Inflammatory macrophage treated with lipopolysaccharide for 4 hours (primary cell): ENCODE data around the gene PI4K2A.
"Not testable (repeated sequence)": the region's sequence is repeated elsewhere in the genome, so short reads cannot be mapped to it uniquely, and the experiment has no call there.

Experiments used
- DNase-seq: peaks from one replicate; pipeline ENCODE4 v3.0.0-alpha.2; 2020

The PI4K2A gene

GRCh38 chr10:97675222-97675621 lies 34.8 kb downstream of the PI4K2A start:
- DNase-seq, result no peak

DNA sequence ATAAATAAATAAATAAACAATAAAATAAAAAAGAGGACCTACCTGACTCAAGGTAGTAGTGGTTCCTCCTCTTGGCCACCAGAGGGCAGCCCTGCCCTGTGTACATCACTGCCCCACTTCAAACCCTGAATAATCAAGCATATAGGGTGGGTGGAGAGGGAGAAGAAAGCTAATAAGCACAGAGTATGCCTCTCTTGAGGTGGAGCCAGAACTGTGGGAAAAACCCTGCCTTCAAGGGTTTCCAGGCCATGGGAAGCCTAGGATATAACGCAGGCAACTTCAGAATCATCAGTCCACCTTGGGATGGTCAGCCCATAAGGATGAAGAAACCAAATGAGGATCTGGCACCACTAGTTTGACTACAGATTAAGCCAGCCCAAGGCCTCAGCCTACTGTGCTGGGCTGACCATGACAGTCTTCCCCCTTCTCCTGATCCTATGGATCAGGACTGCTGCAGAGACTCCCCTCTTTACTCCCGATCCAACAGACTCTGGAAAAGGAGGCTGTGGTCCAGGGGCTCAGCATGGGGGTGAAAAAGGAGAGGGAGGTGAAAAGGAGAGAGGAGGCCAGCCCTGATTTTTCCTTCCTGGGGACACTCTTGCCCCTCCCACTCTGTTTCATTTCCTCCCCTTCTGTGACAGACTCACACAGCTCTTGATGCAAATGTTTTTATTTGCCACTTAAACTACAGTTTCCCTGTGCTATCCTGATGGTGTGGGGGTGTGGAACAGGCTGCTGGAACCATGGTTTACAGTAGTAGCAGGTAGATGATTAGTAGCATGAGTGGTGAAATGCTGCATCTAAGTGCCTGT lies 36.5 kb downstream of the PI4K2A start:
- DNase-seq, result peak; percentile 40

DNA sequence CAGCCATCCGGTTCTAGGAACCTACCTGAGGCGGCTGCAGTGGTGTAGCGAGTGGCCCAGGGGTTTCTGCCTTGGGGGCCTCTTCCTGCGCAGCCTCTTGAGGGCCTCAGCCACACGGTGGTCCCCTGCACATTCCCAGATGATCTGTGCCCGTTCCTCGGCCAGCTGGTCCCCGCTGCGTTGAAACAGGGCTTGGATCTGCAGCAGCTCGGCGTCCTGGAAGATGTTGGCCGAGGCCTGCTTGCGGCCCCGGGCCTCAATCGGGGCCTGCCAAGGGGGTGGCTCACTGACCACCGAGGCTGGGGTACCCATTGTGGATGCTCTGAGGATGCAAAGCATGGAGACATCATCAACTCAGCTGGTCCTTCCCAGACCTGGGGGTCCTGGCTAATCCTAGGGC lies 39.1 kb downstream of the PI4K2A start:
- DNase-seq, result no peak

DNA sequence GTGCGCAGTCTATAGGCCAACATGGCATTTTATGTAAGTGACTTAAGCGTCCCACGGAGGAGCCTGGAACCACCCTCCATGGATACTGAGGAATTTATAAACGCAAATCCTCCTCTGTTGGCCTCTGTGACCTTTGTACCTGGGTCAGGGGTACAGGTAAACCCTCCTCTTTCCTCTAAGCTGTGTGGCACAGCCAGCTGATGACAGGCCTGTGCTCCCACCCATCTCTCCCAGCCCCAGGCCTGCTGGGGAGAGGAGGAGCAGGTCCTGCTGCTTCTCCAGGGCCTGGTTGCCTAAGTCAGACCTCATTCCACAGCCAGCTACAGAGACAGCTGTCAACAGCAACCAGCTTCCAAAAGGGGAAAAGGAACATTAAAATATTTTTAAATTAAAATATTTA lies 41.6 kb downstream of the PI4K2A start:
- DNase-seq, result no peak

GRCh38 chr10:97683556-97684367 lies 43.3 kb downstream of the PI4K2A start:
- DNase-seq, result peak; percentile 80

DNA sequence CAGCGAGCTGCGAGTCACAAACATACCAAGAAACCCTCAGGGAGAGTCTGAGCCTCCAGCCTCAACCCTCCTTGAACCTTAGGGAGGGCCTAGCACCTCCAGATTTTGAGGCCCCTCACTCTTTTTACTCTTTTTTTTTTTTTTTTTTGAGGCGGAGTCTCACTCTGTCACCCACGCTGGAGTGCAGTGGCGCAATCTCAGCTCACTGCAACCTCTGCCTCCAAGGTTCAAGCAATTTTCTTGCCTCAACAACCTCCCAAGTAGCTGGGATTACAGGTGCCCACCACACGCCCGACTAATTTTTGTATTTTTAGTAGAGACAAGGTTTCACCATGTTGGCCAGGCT lies 43.9 kb downstream of the PI4K2A start:
- not testable (repeated sequence) for DNase-seq

DNA sequence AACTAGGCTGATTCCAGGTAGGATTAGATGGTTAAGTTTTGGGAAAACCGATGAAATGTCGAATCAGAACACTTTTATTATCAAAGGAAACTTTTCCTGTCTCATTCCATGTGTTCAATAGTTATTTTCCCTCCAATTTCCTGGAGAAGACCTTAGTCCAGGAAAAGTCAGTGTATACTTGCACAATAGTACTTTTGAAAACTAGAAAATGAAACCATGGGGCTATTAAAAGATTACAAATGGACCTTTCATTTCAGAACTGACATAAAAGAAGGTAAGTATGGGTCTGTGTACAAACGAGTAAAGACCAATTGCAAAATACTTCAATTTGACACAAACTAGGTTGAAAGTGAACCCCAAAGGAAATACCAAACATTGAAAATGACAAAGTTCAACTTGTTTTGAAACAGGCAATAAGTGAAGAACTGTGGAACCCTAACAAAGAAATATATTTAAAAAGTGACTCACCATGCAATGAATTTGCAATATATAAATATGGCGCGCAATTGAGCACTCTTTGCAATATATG lies 44.5 kb downstream of the PI4K2A start:
- DNase-seq, result peak; percentile 55

DNA sequence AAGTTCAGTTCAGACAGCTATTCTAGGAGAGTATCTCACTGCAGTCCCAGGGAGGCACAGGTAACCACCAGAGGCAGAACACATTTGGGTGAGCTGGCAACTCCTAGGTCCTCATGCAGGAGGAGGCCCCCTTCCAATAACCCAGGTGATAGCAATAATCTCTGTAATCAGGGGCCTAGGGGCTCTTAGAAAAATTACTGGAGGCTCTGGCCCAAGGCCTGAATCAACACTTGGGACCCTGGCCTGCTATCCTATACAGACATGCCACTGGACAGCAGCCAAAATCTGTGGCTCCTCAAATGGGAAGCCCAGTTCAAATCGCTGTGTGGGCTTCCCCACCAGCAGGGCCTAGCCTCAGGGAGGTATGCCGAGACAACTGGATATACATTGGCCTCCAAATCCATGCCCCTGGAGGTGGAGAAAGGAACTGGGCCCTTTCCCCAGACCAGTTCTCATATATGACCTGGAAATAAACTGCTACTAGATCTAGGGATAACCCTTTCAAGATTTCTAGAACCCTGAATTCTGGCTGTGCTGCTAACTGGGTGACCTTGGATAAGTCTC lies 45.0 kb downstream of the PI4K2A start:
- peak; percentile 63 for DNase-seq

GRCh38 chr10:97686301-97686961 lies 46.0 kb downstream of the PI4K2A start:
- no peak for DNase-seq

GRCh38 chr10:97686962-97687784 lies 46.7 kb downstream of the PI4K2A start, which contains the start of gene AVPI1:
AVPI1 (minus strand) TSS chr10:97687241; CDS start chr10:97679905, 7,336 bp downstream.
- peak; percentile 99 for DNase-seq

- peak; percentile 81 for DNase-seq
Measured at GRCh38 chr10:97687785-97688781, 47.6 kb downstream of the PI4K2A start.

DNA sequence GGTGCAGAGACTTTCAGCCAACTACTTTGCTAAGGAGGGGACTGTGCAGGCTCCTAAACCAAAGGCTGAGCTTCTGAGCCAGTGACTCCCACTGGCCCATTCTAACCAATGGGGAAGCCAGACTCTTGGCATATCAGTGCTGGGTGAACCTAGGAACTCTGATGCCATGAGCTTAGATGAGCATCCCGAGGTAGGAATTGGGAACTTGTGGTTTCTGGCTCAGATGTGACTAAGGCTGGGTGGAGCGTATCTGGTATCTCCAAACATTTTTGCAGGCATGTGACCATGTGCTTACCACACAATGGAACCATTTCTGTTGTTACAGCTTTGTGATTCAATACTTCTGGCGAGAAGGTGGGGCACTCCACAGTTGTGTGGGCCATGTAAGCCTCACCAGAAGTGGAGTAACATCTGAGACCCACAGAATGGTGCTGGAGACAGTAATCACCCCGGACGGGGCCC lies 49.1 kb downstream of the PI4K2A start:
- peak; percentile 99 for DNase-seq

DNA sequence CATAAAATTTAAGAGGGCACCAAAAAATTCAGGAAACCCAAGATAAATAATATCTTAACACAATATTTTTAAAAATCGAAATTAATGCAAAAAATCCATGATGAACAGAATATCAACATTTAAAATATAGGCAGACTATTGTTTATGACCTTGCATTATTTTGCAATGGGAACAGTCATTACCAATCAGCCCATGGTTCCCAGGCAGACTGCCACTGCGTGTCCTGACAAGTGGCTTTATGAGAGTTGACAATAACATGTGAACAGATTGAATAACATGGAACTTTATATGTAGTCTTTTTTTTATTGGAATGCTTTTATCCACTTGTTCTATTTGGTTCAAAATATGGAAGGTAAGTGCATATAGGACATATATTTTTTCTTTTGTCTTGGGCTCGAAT lies 49.7 kb downstream of the PI4K2A start:
- peak; percentile 68 for DNase-seq

- not testable (repeated sequence) for DNase-seq
Measured at GRCh38 chr10:97698072-97698655, 57.7 kb downstream of the PI4K2A start.

- DNase-seq, result peak; percentile 73
Measured at GRCh38 chr10:97701438-97702069, 61.1 kb downstream of the PI4K2A start.

DNA sequence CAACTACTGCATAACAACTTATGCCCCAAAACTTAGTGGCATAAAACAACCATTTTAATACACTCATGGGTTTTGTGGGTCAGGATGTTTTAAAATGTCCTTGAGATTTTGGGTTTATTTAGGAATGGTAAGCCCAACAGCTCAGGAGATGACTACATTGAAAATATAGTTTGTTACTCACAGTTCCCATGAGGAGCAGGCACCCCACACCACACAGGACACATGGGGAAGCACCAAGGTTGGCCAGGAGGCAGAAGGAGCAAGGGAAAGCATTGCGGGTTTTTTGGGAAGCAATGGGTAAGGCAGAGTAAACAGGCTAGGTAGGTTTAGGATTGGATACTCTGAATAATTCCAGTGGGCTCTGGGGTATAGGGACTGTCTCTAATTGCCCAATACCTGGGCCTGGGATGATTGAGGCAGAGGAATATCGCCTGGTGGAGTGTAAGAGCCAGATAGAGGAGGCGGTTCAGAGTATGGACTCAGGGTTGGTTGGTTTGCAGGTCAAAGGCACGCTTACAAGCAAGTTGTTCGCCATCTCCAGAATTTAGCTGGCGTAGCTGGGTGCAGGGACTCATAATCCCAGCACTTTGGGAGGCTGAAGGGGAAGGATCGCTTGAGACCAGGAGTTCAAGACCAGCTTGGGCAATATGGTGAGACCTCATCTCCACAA lies 63.1 kb downstream of the PI4K2A start:
- no peak for DNase-seq

DNA sequence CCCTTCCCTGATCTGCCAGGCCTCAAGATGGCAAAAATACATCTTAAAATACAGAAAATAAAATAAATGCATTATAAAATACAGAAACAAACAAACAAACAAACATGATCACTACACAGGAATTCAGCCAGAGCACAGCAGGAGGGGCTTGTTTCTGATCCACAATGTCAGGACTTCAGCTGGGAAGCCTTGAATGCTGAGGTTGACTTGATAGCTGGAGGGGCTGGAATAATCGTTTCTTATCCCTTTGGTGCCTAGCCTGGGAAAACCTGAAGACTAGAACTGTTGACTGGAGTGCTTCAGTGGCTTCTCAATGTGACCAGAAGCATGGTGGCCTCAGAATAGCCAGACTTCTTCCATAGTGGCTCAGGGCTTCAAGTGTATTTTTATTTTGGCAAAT lies 63.9 kb downstream of the PI4K2A start:
- no peak for DNase-seq

DNA sequence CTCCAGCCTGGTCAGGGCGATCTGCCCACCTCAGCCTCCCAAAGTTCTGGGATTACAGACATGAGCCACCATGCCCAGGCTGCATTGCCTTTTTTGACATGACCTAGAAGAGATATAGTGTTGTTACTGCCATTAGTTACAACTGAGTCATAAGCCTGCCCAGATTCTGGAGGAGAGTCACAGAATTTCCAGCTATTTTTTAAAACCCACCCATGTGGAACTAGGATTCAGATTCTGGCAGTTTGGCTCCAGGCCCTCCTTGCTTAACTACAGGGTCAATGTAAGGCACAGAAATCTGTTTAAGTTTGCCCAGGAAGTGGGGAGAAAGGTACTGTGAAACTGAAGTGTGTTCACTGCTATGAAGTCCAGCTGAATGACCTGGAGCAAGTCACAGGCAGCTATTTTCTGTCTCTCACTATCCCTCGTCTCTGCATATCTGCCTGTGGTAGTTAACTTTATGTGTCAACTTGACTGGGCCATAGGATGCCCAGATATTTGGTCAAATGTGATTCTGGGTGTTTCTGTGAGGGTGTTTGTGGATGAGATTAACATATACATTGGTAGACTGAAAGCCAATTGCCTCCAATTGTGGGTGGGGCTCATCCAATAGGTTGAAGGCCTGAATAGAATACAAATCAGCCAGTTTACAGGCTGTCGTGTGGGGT lies 64.7 kb downstream of the PI4K2A start:
- no peak for DNase-seq
